Measurements from ENCODE around the gene RAPGEF4. TPM values are rescaled to one million over a fixed set of nuclear protein-coding genes. Genes with fewer than 3 reads are reported as not detected.
"Not testable (repeated sequence)": the region's sequence is repeated elsewhere in the genome, so short reads cannot be mapped to it uniquely, and the experiment has no call there.

The RAPGEF4 gene
- total RNA-seq, 4 donors from 2014 or later: 16.1 to 26.2 (median 21.3) TPM

DNA sequence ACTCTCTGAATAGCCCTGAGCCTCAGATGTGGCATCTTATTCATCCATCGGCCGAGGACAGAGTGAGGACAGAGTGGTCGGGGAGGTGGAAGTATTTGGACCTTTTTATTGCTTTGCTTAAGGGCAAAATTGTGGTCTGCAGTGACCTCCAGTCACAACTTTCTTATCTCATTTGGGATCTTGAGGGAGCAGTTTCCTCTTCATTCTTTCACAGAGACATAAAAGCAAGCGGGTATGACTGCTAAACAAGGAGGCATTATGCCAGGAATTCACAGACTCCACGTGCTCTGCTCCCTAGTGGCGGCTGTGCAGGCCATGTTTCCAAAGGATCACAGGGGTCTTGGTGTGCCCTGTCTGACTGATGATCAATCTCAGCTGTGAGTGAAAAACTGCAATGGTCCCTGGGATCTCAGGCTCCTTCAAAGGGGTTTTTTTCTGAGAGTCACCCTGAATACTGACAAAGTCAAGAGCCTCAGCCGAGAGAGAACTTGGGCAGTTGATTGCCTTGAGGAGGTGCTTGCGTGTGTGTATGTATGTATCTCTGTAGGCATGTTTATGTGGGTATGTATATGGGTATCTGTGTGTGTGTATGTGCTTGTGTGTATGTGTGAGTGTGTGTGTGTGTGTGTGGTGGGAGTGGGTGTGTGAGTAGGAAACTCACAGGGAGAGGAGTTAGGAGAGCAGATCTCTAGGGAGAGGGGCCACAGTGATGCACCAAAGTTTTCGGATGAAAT lies 47.7 kb downstream of the RAPGEF4 start:
- no peak for DNase-seq
- no peak overlapping the region for H3K4me3 ChIP-seq
- H3K4me1 ChIP-seq: no peaks in the 10 kb centered on the region
- intact Hi-C loops (cut with DNase I; ENCODE audit: low total_unique reads): no loop called here
- no peak for TF ChIP-seq POLR2A (IDR thresholded peaks at IDR 0.05)
- TF ChIP-seq, protein P1, sequence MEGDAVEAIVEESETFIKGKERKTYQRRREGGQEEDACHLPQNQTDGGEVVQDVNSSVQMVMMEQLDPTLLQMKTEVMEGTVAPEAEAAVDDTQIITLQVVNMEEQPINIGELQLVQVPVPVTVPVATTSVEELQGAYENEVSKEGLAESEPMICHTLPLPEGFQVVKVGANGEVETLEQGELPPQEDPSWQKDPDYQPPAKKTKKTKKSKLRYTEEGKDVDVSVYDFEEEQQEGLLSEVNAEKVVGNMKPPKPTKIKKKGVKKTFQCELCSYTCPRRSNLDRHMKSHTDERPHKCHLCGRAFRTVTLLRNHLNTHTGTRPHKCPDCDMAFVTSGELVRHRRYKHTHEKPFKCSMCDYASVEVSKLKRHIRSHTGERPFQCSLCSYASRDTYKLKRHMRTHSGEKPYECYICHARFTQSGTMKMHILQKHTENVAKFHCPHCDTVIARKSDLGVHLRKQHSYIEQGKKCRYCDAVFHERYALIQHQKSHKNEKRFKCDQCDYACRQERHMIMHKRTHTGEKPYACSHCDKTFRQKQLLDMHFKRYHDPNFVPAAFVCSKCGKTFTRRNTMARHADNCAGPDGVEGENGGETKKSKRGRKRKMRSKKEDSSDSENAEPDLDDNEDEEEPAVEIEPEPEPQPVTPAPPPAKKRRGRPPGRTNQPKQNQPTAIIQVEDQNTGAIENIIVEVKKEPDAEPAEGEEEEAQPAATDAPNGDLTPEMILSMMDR (IDR thresholded peaks at IDR 0.05): no peak
- no peaks in the 10 kb centered on the region for H3K27me3 ChIP-seq
- no peaks in the 10 kb centered on the region for H3K36me3 ChIP-seq
- H3K9me3 ChIP-seq: no peaks in the 10 kb centered on the region
- H3K27ac ChIP-seq: no peak overlapping the region

DNA sequence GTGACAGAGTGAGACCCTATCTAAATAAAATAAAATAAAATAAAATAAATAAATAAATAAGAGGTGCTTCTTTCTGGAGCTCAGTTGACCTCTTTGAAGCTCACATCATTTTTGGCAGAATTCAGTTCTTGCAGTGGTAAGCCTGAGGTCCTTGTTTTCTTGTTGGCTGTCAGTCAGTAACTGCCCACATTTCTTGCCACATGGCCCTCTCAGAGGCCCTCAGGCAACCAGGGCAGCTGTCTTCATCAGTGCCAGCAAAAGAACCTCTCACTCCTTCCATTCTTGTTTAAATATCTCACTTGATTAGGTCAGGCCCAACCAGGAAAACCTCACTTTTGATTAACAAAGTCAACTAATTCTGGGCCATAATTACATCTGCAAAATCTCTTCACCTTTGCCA lies 53.2 kb downstream of the RAPGEF4 start:
- Histone ChIP-seq H3K9me3 (no peaks in the 10 kb centered on the region), H3K27me3 (no peaks in the 10 kb centered on the region), H3K4me3 (no peak overlapping the region), H3K4me1 (no peaks in the 10 kb centered on the region), H3K36me3 (no peaks in the 10 kb centered on the region), H3K27ac (no peak overlapping the region)
- no peak for DNase-seq
- intact Hi-C loops (cut with DNase I; ENCODE audit: low total_unique reads): no loop called here
- TF ChIP-seq, protein P1 (IDR thresholded peaks at IDR 0.05): no peak

GRCh38 chr2:172790404-172790803 lies 54.8 kb downstream of the RAPGEF4 start:
- Histone ChIP-seq H3K27ac (no peak overlapping the region), H3K27me3 (no peaks in the 10 kb centered on the region), H3K9me3 (no peaks in the 10 kb centered on the region), H3K4me1 (no peaks in the 10 kb centered on the region), H3K4me3 (no peak overlapping the region), H3K36me3 (no peaks in the 10 kb centered on the region)
- intact Hi-C loops (cut with DNase I; ENCODE audit: low total_unique reads): no loop called here
- DNase-seq: no peak
- no peak for TF ChIP-seq POLR2A (IDR thresholded peaks at IDR 0.05)

GRCh38 chr2:172791953-172792352 lies 56.3 kb downstream of the RAPGEF4 start:
- Histone ChIP-seq H3K27me3 (no peaks in the 10 kb centered on the region), H3K27ac (no peak overlapping the region), H3K36me3 (no peaks in the 10 kb centered on the region), H3K4me1 (no peaks in the 10 kb centered on the region), H3K9me3 (no peaks in the 10 kb centered on the region), H3K4me3 (no peak overlapping the region)
- intact Hi-C loops (cut with DNase I; ENCODE audit: low total_unique reads): no loop called here
- TF ChIP-seq, protein P1 (IDR thresholded peaks at IDR 0.05): no peak
- no peak for TF ChIP-seq POLR2A (IDR thresholded peaks at IDR 0.05)
- DNase-seq: no peak

- no peaks in the 10 kb centered on the region for H3K36me3 ChIP-seq
- H3K27ac ChIP-seq: no peak overlapping the region
- no peak overlapping the region for H3K4me3 ChIP-seq
- no peak for TF ChIP-seq POLR2A (IDR thresholded peaks at IDR 0.05)
- TF ChIP-seq, protein P1 (IDR thresholded peaks at IDR 0.05): no peak
- H3K4me1 ChIP-seq: no peaks in the 10 kb centered on the region
- no peaks in the 10 kb centered on the region for H3K27me3 ChIP-seq
- no peak for DNase-seq
- intact Hi-C loops (cut with DNase I; ENCODE audit: low total_unique reads): no loop called here
- no peaks in the 10 kb centered on the region for H3K9me3 ChIP-seq
Measured at GRCh38 chr2:172792711-172793110, 57.1 kb downstream of the RAPGEF4 start.

DNA sequence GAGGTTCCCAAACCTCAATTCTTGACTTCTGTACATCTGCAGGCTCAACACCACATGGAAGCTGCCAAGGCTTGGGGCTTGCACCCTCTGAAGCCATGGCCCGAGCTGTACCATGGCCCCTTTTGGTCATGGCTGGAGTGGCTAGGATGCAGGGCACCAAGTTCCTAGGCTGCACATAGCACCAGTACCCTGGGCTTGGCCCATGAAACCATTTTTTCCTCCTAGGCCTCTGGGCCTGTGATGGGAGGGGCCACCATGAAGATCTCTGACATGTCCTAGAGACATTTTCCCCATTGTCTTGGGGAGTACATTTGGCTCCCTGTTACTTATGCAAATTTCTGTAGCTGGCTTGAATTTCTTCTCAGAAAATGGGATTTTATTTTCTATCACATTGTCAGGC lies 67.7 kb downstream of the RAPGEF4 start:
- intact Hi-C loops (cut with DNase I; ENCODE audit: low total_unique reads): loop anchor here (10.0 kb wide), 1 partner anchor 131 kb away; no protein-coding TSS in a partner anchor
- not testable (repeated sequence) for H3K36me3 ChIP-seq, H3K4me3 ChIP-seq, H3K27ac ChIP-seq, H3K9me3 ChIP-seq, H3K4me1 ChIP-seq, H3K27me3 ChIP-seq, DNase-seq
